WTC11 (cell line): ENCODE results near the gene CLEC5A. TPM values are rescaled to one million over a fixed set of nuclear protein-coding genes. Genes with fewer than 3 reads are reported as not detected.

Experiments used
- ATAC-seq: fragments of 200-7000 bp; cut with Tn5 transposase; 2 replicates; pipeline ENCODE4 v1.10.0; 2021; ENCODE audit warnings: mild to moderate bottlenecking, moderate library complexity
- CTCF ChIA-PET: fragments of 300-600 bp; sonication (Branson Sonifier 250); formaldehyde crosslinking; loops from one replicate; lab custom pipeline; 2021; ENCODE audit warnings: antibody characterized with exemption; lab: Charles Lee
- POLR2A ChIA-PET: fragments of 350-600 bp; sonication (Branson Sonifier 250); formaldehyde crosslinking; loops from one replicate; lab custom pipeline; 2021; ENCODE audit warnings: antibody characterized with exemption; lab: Charles Lee
- DNase-seq: peaks from one replicate; pipeline ENCODE4 v3.0.0; 2021; ENCODE audit warnings: low spot score
- H3K27ac Mint-ChIP-seq: 2 replicates; pipeline ENCODE4 v1.8.0; 2021; ENCODE audit warnings: mixed read lengths
- H3K27me3 Mint-ChIP-seq: 2 replicates; pipeline ENCODE4 v1.8.0; 2021; ENCODE audit warnings: low read depth, mild to moderate bottlenecking, moderate library complexity, mixed read lengths
- H3K36me3 Mint-ChIP-seq: 2 replicates; pipeline ENCODE4 v1.8.0; 2021; ENCODE audit warnings: mixed read lengths
- H3K4me1 Mint-ChIP-seq: 2 replicates; pipeline ENCODE4 v1.8.0; 2022; ENCODE audit warnings: mixed read lengths
- H3K4me3 Mint-ChIP-seq: 2 replicates; pipeline ENCODE4 v1.8.0; 2021; ENCODE audit warnings: mild to moderate bottlenecking, moderate library complexity, mixed read lengths
- H3K9me3 Mint-ChIP-seq: 2 replicates; pipeline ENCODE4 v1.8.0; 2021; ENCODE audit warnings: mixed read lengths
- AR ChIP-seq: fragments of 250-450 bp; sonication (Bioruptor Pico); IDR thresholded peaks from 2 replicates; pipeline ENCODE4 v1.9.0; 2021; ENCODE audit warnings: mild to moderate bottlenecking
- ATF1 ChIP-seq: sonication (generic); formaldehyde crosslinking; IDR thresholded peaks from 2 replicates; pipeline ENCODE4 v1.8.1; 2023; ENCODE audit warnings: mild to moderate bottlenecking, moderate library complexity, missing genetic modification reagents
- GRHL2 ChIP-seq: fragments of 250-450 bp; sonication (Bioruptor Pico); IDR thresholded peaks from 2 replicates; pipeline ENCODE4 v1.8.0; 2022; ENCODE audit warnings: mild to moderate bottlenecking, moderate library complexity; ENCODE audit not compliant: insufficient replicate concordance, severe bottlenecking
- GTF2I ChIP-seq: fragments of 250-450 bp; sonication (Bioruptor Pico); conservative IDR thresholded peaks from 2 replicates; pipeline ENCODE4 v1.4.0; 2021; ENCODE audit warnings: mild to moderate bottlenecking
- HMGA2 ChIP-seq: fragments of 250-450 bp; sonication (Bioruptor Pico); IDR thresholded peaks from 2 replicates; pipeline ENCODE4 v1.4.0; 2021; ENCODE audit warnings: mild to moderate bottlenecking, moderate library complexity
- KAT7 ChIP-seq: sonication (generic); formaldehyde crosslinking; IDR thresholded peaks from 2 replicates; pipeline ENCODE4 v1.8.1; 2023; ENCODE audit warnings: missing genetic modification reagents, mild to moderate bottlenecking, borderline replicate concordance
- NR1H2 ChIP-seq: sonication (generic); formaldehyde crosslinking; IDR thresholded peaks from 2 replicates; pipeline ENCODE4 v1.9.0; 2021; ENCODE audit warnings: mild to moderate bottlenecking, moderate library complexity, missing genetic modification reagents
- SMAD4 ChIP-seq: sonication (generic); formaldehyde crosslinking; IDR thresholded peaks from 2 replicates; pipeline ENCODE4 v1.8.0; 2022; ENCODE audit warnings: mild to moderate bottlenecking, missing genetic modification reagents
- ZNF232 ChIP-seq: sonication (generic); formaldehyde crosslinking; IDR thresholded peaks from 2 replicates; pipeline ENCODE4 v1.8.0; 2022; ENCODE audit warnings: mild to moderate bottlenecking, missing genetic modification reagents
- ZNF396 ChIP-seq: fragments of 250-450 bp; sonication (Bioruptor Pico); IDR thresholded peaks from 2 replicates; pipeline ENCODE4 v1.8.0; 2021; ENCODE audit warnings: mild to moderate bottlenecking, moderate library complexity, borderline replicate concordance
- total RNA-seq: library from RNA; stranded (reverse); gene quantifications from 3 replicates; pipeline ENCODE4 v1.2.3, GENCODE V29; 2021
- TF ChIP-seq, protein P1 (sequence below): fragments of 250-450 bp; sonication (Bioruptor Pico); IDR thresholded peaks from 2 replicates; pipeline ENCODE4 v1.9.0; 2021; ENCODE audit warnings: mild to moderate bottlenecking, borderline replicate concordance
- TF ChIP-seq, protein P2 (sequence below): sonication (generic); formaldehyde crosslinking; IDR thresholded peaks from 2 replicates; pipeline ENCODE4 v1.8.1; 2022; ENCODE audit warnings: missing genetic modification reagents, borderline replicate concordance
- TF ChIP-seq, protein P3 (sequence below): sonication (generic); formaldehyde crosslinking; IDR thresholded peaks from 2 replicates; pipeline ENCODE4 v1.8.0; 2023; ENCODE audit warnings: missing genetic modification reagents
- TF ChIP-seq, protein P4 (sequence below): sonication (generic); formaldehyde crosslinking; IDR thresholded peaks from 2 replicates; pipeline ENCODE4 v1.8.1; 2022; ENCODE audit warnings: low read depth, mild to moderate bottlenecking, moderate library complexity, missing genetic modification reagents, borderline replicate concordance
- TF ChIP-seq, protein P5 (sequence below): sonication (generic); formaldehyde crosslinking; IDR thresholded peaks from 2 replicates; pipeline ENCODE4 v1.8.1; 2023; ENCODE audit warnings: mild to moderate bottlenecking, missing genetic modification reagents
- TF ChIP-seq, protein P6 (sequence below): sonication (generic); formaldehyde crosslinking; IDR thresholded peaks from 2 replicates; pipeline ENCODE4 v1.8.1; 2023; ENCODE audit warnings: mild to moderate bottlenecking, moderate library complexity, missing genetic modification reagents
- TF ChIP-seq, protein P7 (sequence below): sonication (generic); formaldehyde crosslinking; IDR thresholded peaks from 2 replicates; pipeline ENCODE4 v1.8.1; 2023; ENCODE audit warnings: mild to moderate bottlenecking, missing genetic modification reagents, moderate library complexity
- TF ChIP-seq, protein P8 (sequence below): fragments of 250-450 bp; sonication (Bioruptor Pico); IDR thresholded peaks from 2 replicates; pipeline ENCODE4 v1.9.0; 2021; ENCODE audit warnings: mild to moderate bottlenecking

CLEC5A gene
- total RNA-seq, 1 experiment from 2014 or later, result not detected

GRCh38 chr7:141880960-141881359, 65.8 kb downstream of the CLEC5A start:
- no peaks in the 10 kb centered on the region; the same call in 1 of the 2 replicates for H3K27me3 Mint-ChIP-seq
- DNase-seq, result no peak
- no peak overlapping the region for H3K27ac Mint-ChIP-seq
- H3K4me3 Mint-ChIP-seq, result no peak overlapping the region
- ChIA-PET CTCF (interaction anchor here (1.3 kb wide), 1 partner anchor 96 kb away, joined by 3 read pairs; no protein-coding TSS in a partner anchor), POLR2A (no interaction called here)
- 0 out of 2 replicates have a peak, but pooled peaks cover 4% of the 10 kb centered on the region for H3K9me3 Mint-ChIP-seq
- ATAC-seq, result no peak
- TF ChIP-seq, protein P1, sequence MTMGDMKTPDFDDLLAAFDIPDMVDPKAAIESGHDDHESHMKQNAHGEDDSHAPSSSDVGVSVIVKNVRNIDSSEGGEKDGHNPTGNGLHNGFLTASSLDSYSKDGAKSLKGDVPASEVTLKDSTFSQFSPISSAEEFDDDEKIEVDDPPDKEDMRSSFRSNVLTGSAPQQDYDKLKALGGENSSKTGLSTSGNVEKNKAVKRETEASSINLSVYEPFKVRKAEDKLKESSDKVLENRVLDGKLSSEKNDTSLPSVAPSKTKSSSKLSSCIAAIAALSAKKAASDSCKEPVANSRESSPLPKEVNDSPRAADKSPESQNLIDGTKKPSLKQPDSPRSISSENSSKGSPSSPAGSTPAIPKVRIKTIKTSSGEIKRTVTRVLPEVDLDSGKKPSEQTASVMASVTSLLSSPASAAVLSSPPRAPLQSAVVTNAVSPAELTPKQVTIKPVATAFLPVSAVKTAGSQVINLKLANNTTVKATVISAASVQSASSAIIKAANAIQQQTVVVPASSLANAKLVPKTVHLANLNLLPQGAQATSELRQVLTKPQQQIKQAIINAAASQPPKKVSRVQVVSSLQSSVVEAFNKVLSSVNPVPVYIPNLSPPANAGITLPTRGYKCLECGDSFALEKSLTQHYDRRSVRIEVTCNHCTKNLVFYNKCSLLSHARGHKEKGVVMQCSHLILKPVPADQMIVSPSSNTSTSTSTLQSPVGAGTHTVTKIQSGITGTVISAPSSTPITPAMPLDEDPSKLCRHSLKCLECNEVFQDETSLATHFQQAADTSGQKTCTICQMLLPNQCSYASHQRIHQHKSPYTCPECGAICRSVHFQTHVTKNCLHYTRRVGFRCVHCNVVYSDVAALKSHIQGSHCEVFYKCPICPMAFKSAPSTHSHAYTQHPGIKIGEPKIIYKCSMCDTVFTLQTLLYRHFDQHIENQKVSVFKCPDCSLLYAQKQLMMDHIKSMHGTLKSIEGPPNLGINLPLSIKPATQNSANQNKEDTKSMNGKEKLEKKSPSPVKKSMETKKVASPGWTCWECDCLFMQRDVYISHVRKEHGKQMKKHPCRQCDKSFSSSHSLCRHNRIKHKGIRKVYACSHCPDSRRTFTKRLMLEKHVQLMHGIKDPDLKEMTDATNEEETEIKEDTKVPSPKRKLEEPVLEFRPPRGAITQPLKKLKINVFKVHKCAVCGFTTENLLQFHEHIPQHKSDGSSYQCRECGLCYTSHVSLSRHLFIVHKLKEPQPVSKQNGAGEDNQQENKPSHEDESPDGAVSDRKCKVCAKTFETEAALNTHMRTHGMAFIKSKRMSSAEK (CRISPR knock-in tag), result no peak
- TF ChIP-seq ATF1 (CRISPR knock-in tag) (no peak), NR1H2 (CRISPR knock-in tag) (no peak), SMAD4 (CRISPR knock-in tag) (no peak), AR (no peak), KAT7 (CRISPR knock-in tag) (no peak), ZNF232 (CRISPR knock-in tag) (no peak), ZNF396 (CRISPR knock-in tag) (no peak)
- TF ChIP-seq, protein P2, sequence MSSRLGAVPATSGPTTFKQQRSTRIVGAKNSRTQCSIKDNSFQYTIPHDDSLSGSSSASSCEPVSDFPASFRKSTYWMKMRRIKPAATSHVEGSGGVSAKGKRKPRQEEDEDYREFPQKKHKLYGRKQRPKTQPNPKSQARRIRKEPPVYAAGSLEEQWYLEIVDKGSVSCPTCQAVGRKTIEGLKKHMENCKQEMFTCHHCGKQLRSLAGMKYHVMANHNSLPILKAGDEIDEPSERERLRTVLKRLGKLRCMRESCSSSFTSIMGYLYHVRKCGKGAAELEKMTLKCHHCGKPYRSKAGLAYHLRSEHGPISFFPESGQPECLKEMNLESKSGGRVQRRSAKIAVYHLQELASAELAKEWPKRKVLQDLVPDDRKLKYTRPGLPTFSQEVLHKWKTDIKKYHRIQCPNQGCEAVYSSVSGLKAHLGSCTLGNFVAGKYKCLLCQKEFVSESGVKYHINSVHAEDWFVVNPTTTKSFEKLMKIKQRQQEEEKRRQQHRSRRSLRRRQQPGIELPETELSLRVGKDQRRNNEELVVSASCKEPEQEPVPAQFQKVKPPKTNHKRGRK (CRISPR knock-in tag), result no peak
- TF ChIP-seq, protein P3, sequence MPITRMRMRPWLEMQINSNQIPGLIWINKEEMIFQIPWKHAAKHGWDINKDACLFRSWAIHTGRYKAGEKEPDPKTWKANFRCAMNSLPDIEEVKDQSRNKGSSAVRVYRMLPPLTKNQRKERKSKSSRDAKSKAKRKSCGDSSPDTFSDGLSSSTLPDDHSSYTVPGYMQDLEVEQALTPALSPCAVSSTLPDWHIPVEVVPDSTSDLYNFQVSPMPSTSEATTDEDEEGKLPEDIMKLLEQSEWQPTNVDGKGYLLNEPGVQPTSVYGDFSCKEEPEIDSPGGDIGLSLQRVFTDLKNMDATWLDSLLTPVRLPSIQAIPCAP (CRISPR knock-in tag), result no peak
- TF ChIP-seq, protein P4, sequence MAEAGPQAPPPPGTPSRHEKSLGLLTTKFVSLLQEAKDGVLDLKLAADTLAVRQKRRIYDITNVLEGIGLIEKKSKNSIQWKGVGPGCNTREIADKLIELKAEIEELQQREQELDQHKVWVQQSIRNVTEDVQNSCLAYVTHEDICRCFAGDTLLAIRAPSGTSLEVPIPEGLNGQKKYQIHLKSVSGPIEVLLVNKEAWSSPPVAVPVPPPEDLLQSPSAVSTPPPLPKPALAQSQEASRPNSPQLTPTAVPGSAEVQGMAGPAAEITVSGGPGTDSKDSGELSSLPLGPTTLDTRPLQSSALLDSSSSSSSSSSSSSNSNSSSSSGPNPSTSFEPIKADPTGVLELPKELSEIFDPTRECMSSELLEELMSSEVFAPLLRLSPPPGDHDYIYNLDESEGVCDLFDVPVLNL (CRISPR knock-in tag), result no peak
- peaks cover 6% of the 10 kb centered on the region for H3K4me1 Mint-ChIP-seq
- no peaks in the 10 kb centered on the region; the same call in 1 of the 2 replicates for H3K36me3 Mint-ChIP-seq

GRCh38 chr7:141877365-141877764, 69.4 kb downstream of the CLEC5A start:
- ChIA-PET POLR2A (no interaction called here), CTCF (no interaction called here)
- no peak for DNase-seq
- Mint-ChIP-seq H3K27me3 (no peaks in the 10 kb centered on the region; the same call in 1 of the 2 replicates), H3K4me3 (no peak overlapping the region), H3K9me3 (0 out of 2 replicates have a peak, but pooled peaks cover 4% of the 10 kb centered on the region), H3K27ac (no peak overlapping the region), H3K4me1 (peaks cover 23% of the 10 kb centered on the region), H3K36me3 (no peaks in the 10 kb centered on the region; the same call in 1 of the 2 replicates)
- no peak for ATAC-seq
- TF ChIP-seq, protein P5, sequence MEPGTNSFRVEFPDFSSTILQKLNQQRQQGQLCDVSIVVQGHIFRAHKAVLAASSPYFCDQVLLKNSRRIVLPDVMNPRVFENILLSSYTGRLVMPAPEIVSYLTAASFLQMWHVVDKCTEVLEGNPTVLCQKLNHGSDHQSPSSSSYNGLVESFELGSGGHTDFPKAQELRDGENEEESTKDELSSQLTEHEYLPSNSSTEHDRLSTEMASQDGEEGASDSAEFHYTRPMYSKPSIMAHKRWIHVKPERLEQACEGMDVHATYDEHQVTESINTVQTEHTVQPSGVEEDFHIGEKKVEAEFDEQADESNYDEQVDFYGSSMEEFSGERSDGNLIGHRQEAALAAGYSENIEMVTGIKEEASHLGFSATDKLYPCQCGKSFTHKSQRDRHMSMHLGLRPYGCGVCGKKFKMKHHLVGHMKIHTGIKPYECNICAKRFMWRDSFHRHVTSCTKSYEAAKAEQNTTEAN, result no peak
- TF ChIP-seq HMGA2 (no peak), GTF2I (CRISPR knock-in tag) (no peak), NR1H2 (CRISPR knock-in tag) (no peak), GRHL2 (CRISPR knock-in tag) (no peak)
- TF ChIP-seq, protein P6, sequence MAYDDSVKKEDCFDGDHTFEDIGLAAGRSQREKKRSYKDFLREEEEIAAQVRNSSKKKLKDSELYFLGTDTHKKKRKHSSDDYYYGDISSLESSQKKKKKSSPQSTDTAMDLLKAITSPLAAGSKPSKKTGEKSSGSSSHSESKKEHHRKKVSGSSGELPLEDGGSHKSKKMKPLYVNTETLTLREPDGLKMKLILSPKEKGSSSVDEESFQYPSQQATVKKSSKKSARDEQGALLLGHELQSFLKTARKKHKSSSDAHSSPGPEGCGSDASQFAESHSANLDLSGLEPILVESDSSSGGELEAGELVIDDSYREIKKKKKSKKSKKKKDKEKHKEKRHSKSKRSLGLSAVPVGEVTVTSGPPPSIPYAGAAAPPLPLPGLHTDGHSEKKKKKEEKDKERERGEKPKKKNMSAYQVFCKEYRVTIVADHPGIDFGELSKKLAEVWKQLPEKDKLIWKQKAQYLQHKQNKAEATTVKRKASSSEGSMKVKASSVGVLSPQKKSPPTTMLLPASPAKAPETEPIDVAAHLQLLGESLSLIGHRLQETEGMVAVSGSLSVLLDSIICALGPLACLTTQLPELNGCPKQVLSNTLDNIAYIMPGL (CRISPR knock-in tag), result no peak
- TF ChIP-seq, protein P7, sequence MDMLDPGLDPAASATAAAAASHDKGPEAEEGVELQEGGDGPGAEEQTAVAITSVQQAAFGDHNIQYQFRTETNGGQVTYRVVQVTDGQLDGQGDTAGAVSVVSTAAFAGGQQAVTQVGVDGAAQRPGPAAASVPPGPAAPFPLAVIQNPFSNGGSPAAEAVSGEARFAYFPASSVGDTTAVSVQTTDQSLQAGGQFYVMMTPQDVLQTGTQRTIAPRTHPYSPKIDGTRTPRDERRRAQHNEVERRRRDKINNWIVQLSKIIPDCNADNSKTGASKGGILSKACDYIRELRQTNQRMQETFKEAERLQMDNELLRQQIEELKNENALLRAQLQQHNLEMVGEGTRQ (CRISPR knock-in tag), result no peak
- TF ChIP-seq, protein P8, sequence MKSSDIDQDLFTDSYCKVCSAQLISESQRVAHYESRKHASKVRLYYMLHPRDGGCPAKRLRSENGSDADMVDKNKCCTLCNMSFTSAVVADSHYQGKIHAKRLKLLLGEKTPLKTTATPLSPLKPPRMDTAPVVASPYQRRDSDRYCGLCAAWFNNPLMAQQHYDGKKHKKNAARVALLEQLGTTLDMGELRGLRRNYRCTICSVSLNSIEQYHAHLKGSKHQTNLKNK (CRISPR knock-in tag), result no peak
